Aorta (tissue), 5 donors: Measurements from ENCODE around the gene NPR1. TPM values are rescaled to one million over a fixed set of nuclear protein-coding genes. Genes with fewer than 3 reads are reported as not detected.
"Not testable (repeated sequence)": the region's sequence is repeated elsewhere in the genome, so short reads cannot be mapped to it uniquely, and the experiment has no call there.

Experiments used
- ATAC-seq: fragments of 200-7000 bp; cut with Tn5 transposase; one replicate; pipeline ENCODE4 v1.9.1; 2022; ENCODE audit warnings: moderate library complexity; ENCODE audit not compliant: low FRiP score
- DNase-seq, 2 donors: peaks; one replicate each; pipeline ENCODE4 v3.0.0-alpha.2; 2020
- H3K27ac ChIP-seq, 2 donors: one replicate each; pipeline ENCODE4 v1.5.1; 2013; ENCODE audit warnings: low read length in 2 of 2, mild to moderate bottlenecking in 2 of 2, moderate library complexity in 2 of 2, control low read depth in 1 of 2, inconsistent platforms in 1 of 2, low read depth in 1 of 2
- H3K27me3 ChIP-seq, 2 donors: one replicate each; pipeline ENCODE4 v1.6.1; 2013; ENCODE audit warnings: control low read depth in 1 of 2, low read length in 1 of 2, mild to moderate bottlenecking in 1 of 2, moderate library complexity in 1 of 2; ENCODE audit not compliant: insufficient read depth in 2 of 2, control insufficient read depth in 1 of 2
- H3K36me3 ChIP-seq, 2 donors: one replicate each; pipeline ENCODE4 v1.6.1; 2013; ENCODE audit warnings: control low read depth in 1 of 2, low read length in 1 of 2, mild to moderate bottlenecking in 1 of 2; ENCODE audit not compliant: insufficient read depth in 2 of 2, control insufficient read depth in 1 of 2
- H3K4me1 ChIP-seq, 2 donors: one replicate each; pipeline ENCODE4 v1.6.1; 2013; ENCODE audit warnings: low read length in 2 of 2, control low read depth in 1 of 2, mild to moderate bottlenecking in 1 of 2, moderate library complexity in 1 of 2; ENCODE audit not compliant: insufficient read depth in 2 of 2, control insufficient read depth in 1 of 2
- H3K4me3 ChIP-seq, 2 donors: one replicate each; pipeline ENCODE4 v1.5.1; 2013; ENCODE audit warnings: low read length in 2 of 2, control low read depth in 1 of 2, mild to moderate bottlenecking in 1 of 2
- H3K9me3 ChIP-seq: one replicate; pipeline ENCODE4 v1.6.1; 2013; ENCODE audit warnings: mild to moderate bottlenecking, low read length; ENCODE audit not compliant: control insufficient read depth
- WGBS, 2 donors: extraction: QIAGEN DNeasy Blood & Tissue Kit; methylation state at CpG; one replicate each; pipeline ENCODE4 v1.1.7; 2013; 5-methylcytosine and 5-hydroxymethylcytosine counted together
- intact Hi-C, 2 donors: fragments of 100-400 bp; cut with DNase I; formaldehyde crosslinking; loops; one replicate each; pipeline versions ENCODE4 v1.14.2 to v1.15.0; 2022
- polyA plus RNA-seq, 2 donors: library from polyadenylated mRNA; stranded (reverse); fragments of 200-250 nt; gene quantifications; one replicate each; pipeline ENCODE4 v1.2.3, GENCODE V29; 2013
- total RNA-seq, 2 donors: library from RNA; stranded (reverse); fragmentation: NEBNext Ultra II Directional; extraction: Animal tissue kit (Norgen Biotek cat#: 25700); gene quantifications; one replicate each; pipeline ENCODE4 v1.2.1, GENCODE V29; 2021
- donor health status: healthy with polysubstance abuse.
- donor health status: Bipolar disorder and iron deficiency.
- donor health status: DM: no; HTN: no; CAD: no.
- donor health status: DM: no; HTN: no; CAD: no.
- donor health status: DM: yes; HTN: yes; CAD: no.

Gene NPR1
- total and polyA plus RNA-seq, 4 donors = 39.4 to 168 (median 113) TPM

DNA sequence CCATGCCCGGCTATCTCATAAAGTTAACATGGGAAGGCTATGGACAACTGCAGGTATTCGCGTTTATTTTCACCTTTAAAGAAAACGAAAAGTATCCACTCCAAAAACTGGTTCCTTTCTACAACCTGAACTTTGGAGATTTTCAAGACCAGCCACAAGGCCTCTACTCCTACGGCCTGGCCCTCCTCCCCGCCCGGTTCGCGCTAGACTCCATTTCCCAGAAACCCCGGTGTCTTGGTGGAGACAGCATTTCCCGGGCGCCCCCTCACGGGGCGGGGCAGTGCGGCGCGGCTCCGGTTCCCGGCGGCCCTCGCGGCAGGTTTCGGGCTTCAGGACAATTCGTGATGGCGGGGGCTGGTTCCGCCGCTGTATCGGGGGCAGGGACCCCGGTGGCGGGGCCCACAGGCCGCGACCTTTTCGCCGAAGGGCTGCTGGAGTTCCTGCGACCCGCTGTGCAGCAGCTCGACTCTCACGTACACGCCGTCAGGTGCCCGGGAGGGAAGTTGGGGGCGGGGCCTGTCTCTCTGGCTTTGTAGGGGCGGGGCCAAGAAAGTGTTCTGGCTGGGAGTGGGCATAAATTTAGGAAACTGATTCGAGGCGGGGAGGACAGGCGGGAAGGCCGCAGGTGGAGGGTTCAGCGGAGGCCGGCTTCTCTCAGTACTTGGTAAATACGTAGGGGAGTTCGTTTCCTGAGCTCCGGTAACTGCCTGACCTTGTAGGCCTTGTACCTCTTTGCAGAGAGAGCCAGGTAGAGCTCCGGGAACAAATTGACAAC is 19.9 kb upstream of the NPR1 start, which contains the start of gene SNAPIN:
TSS of gene SNAPIN (plus strand) at position 304 of the 775 bp plus-strand sequence. CDS start at position 345, 41 bp downstream.
- Histone ChIP-seq H3K4me3 (peak within 1 kb of the TSS; percentile 71 to 73), H3K27ac (peak within 1 kb of the TSS in 1 of 2 donors; percentile 81), H3K36me3 (peaks cover 0 to 9% of the 10 kb centered on the region in 2 donors), H3K4me1 (no peaks in the 10 kb centered on the region), H3K27me3 (no peaks in the 10 kb centered on the region), H3K9me3 (no peaks in the 10 kb centered on the region)
- DNase-seq = peak; percentile 96 to 98
- intact Hi-C loops = no loop called here
- peak; percentile 98 for ATAC-seq
- 2 to 3% methylated on average over 52 to 53 of the region's 53 CpGs for WGBS, 2 donors

GRCh38 chr1:153659175-153659534 is 19.3 kb upstream of the NPR1 start:
- no peaks in the 10 kb centered on the region for H3K9me3 ChIP-seq
- DNase-seq (no peak), ATAC-seq (no peak)
- peaks cover under 1 to 9% of the 10 kb centered on the region in 2 donors for H3K36me3 ChIP-seq
- no peaks in the 10 kb centered on the region for H3K4me1 ChIP-seq
- WGBS, 2 donors = 28 to 32% methylated on average over 8 of the region's 8 CpGs
- H3K4me3 ChIP-seq = peak overlapping the region; percentile 71 to 73
- intact Hi-C loops = no loop called here
- H3K27ac ChIP-seq = peak overlapping the region in 1 of 2 donors; percentile 81
- no peaks in the 10 kb centered on the region for H3K27me3 ChIP-seq

- H3K4me1 ChIP-seq = no peaks in the 10 kb centered on the region
- no peak overlapping the region for H3K4me3 ChIP-seq
- 65 to 69% methylated on average over 9 of the region's 9 CpGs for WGBS, 2 donors
- intact Hi-C loops = no loop called here
- H3K9me3 ChIP-seq = no peaks in the 10 kb centered on the region
- H3K27ac ChIP-seq = no peak overlapping the region
- H3K27me3 ChIP-seq = no peaks in the 10 kb centered on the region
- H3K36me3 ChIP-seq = peaks cover 2 to 9% of the 10 kb centered on the region in 2 donors
- ATAC-seq = no peak
- peak in 1 of 2 donors; percentile 32 for DNase-seq
These were observed 18.8 kb upstream of the NPR1 start for GRCh38 chr1:153659656-153660055.

GRCh38 chr1:153661111-153661708 is 17.3 kb upstream of the NPR1 start:
- WGBS, 2 donors = 53 to 57% methylated on average over 9 of the region's 9 CpGs
- intact Hi-C loops = no loop called here
- ATAC-seq (no peak), DNase-seq (peak in 1 of 2 donors; percentile 9)
- Histone ChIP-seq H3K36me3 (peaks cover 9% of the 10 kb centered on the region in 2 donors), H3K27ac (no peak overlapping the region), H3K4me1 (no peaks in the 10 kb centered on the region), H3K4me3 (no peak overlapping the region), H3K27me3 (no peaks in the 10 kb centered on the region), H3K9me3 (no peaks in the 10 kb centered on the region)

- no peaks in the 10 kb centered on the region for H3K9me3 ChIP-seq
- no peak overlapping the region for H3K27ac ChIP-seq
- no peak overlapping the region for H3K4me3 ChIP-seq
- no peaks in the 10 kb centered on the region for H3K4me1 ChIP-seq
- WGBS, 2 donors = 29 to 38% methylated on average over 2 of the region's 2 CpGs
- intact Hi-C loops = no loop called here
- DNase-seq = no peak
- no peaks in the 10 kb centered on the region for H3K27me3 ChIP-seq
- H3K36me3 ChIP-seq = peaks cover 9 to 10% of the 10 kb centered on the region in 2 donors
- ATAC-seq = no peak
These were observed 16.2 kb upstream of the NPR1 start for GRCh38 chr1:153662269-153662668.

DNA sequence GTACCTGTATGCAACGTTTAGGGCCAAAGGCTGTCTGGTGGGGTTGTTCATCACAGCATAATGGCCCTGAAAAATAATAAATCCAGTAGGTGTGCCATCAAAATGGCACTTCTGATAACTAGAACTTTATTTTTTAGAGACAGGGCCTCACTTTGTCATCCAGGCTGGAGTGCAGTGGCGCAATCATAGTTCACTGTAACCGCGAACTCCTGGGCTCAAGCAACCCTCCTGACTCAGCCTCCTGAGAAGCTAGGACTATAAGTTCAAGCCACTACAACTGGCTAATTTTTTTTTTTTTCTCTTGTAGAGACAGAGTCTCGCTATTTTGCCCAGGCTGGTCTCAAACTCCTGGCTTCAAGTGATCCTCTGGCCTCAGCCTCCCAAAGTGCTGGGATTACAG is 15.3 kb upstream of the NPR1 start:
- Histone ChIP-seq H3K27ac (no peak overlapping the region), H3K9me3 (no peaks in the 10 kb centered on the region), H3K27me3 (no peaks in the 10 kb centered on the region), H3K36me3 (peaks cover 9 to 11% of the 10 kb centered on the region in 2 donors), H3K4me3 (no peak overlapping the region), H3K4me1 (no peaks in the 10 kb centered on the region)
- DNase-seq = peak in 1 of 2 donors; percentile 19
- ATAC-seq = no peak
- intact Hi-C loops = no loop called here
- WGBS, 2 donors = 77 to 79% methylated on average over 5 of the region's 5 CpGs

GRCh38 chr1:153667439-153667838 is 11.0 kb upstream of the NPR1 start:
- peaks cover 6 to 9% of the 10 kb centered on the region in 2 donors for H3K36me3 ChIP-seq
- H3K27ac ChIP-seq = no peak overlapping the region
- H3K4me3 ChIP-seq = no peak overlapping the region
- no peak for ATAC-seq
- WGBS, 2 donors = 77 to 82% methylated on average over 4 of the region's 4 CpGs
- no peaks in the 10 kb centered on the region for H3K27me3 ChIP-seq
- intact Hi-C loops = no loop called here
- no peak for DNase-seq
- H3K4me1 ChIP-seq = no peaks in the 10 kb centered on the region
- no peaks in the 10 kb centered on the region for H3K9me3 ChIP-seq

- ATAC-seq, intact Hi-C loops: not testable (repeated sequence)
These were observed 9.8 kb upstream of the NPR1 start for GRCh38 chr1:153668672-153669071.

More at GRCh38 chr1:153668672-153669071, 9.8 kb upstream of the NPR1 start:
- H3K27me3 ChIP-seq, H3K36me3 ChIP-seq, H3K27ac ChIP-seq, H3K4me3 ChIP-seq, H3K4me1 ChIP-seq, H3K9me3 ChIP-seq: not testable (repeated sequence)
- 92 to 94% methylated on average over 8 of the region's 8 CpGs for WGBS, 2 donors
- peak in 1 of 2 donors; percentile 19 for DNase-seq
